Measurements from ENCODE around the gene KIZ. TPM values are rescaled to one million over a fixed set of nuclear protein-coding genes. Genes with fewer than 3 reads are reported as not detected.

KIZ gene
- total and polyA plus RNA-seq, 11 donors: 8.8 to 31.2 (median 23.6) TPM

DNA sequence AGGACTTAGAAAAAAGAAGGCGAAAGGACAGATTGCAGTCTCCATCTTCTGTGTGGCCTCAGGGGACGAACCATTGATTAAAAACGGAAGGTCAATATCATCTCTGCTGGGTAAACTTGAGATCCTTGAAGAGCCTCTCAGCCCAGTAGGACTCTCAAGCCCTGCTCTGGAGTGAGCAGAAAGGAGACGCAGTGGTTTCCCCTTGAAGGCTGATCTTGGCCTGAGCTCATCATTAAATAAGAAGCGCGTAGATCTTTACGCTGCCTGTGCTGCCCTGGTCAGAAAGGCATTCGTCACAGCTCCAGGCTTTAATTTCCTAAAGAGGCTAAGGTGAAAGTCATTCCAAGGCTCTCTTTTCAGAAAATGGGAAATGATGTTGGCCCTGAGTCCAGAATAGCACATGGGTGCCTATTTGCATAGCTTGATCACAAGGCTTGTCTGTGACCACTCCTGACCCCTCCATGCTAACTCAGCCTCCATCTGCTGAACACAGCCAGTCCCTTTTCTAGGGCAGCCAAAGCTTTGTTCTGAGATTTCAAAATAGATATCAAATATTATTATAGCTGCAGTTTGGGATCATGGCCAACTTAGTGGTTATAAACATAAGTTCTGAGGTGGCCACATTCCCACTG lies 148.0 kb downstream of the KIZ start:
- peaks cover 0 to 11% (median 0%) of the 10 kb centered on the region in 12 donors for H3K9me3 ChIP-seq
- intact Hi-C loops (cut with DNase I): no loop called here
- 84 to 90% (median 88%) methylated on average over 8 of the region's 8 CpGs for WGBS, 4 donors
- peaks cover 0 to 13% (median 0%) of the 10 kb centered on the region in 9 donors for H3K27me3 ChIP-seq
- TF ChIP-seq, protein P1, sequence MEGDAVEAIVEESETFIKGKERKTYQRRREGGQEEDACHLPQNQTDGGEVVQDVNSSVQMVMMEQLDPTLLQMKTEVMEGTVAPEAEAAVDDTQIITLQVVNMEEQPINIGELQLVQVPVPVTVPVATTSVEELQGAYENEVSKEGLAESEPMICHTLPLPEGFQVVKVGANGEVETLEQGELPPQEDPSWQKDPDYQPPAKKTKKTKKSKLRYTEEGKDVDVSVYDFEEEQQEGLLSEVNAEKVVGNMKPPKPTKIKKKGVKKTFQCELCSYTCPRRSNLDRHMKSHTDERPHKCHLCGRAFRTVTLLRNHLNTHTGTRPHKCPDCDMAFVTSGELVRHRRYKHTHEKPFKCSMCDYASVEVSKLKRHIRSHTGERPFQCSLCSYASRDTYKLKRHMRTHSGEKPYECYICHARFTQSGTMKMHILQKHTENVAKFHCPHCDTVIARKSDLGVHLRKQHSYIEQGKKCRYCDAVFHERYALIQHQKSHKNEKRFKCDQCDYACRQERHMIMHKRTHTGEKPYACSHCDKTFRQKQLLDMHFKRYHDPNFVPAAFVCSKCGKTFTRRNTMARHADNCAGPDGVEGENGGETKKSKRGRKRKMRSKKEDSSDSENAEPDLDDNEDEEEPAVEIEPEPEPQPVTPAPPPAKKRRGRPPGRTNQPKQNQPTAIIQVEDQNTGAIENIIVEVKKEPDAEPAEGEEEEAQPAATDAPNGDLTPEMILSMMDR (IDR thresholded peaks at IDR 0.05): no peak
- no peak for TF ChIP-seq POLR2A (IDR thresholded peaks at IDR 0.05)
- H3K4me3 ChIP-seq: no peak overlapping the region
- H3K27ac ChIP-seq: no peak overlapping the region
- ATAC-seq: no peak
- no peaks in the 10 kb centered on the region for H3K36me3 ChIP-seq
- no peaks in the 10 kb centered on the region for H3K4me1 ChIP-seq
- no peak for DNase-seq

DNA sequence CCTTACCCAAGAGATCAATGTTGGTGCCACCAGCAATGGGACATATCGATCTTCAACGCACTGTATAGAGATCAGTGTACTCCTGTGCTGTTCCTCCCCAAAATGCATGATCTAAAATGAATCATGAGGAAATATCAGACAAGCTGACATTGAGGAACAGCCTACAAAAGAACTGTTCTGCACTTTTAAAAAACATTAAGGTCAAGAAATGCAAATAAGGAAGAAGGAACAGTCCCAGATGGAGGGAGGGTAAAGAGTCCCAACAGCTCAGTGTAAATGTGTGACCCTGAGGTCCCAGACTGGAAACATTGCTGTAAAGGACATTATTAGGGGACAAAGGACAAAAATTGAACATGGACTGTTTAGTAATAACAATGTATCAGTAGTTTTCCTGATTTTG lies 152.9 kb downstream of the KIZ start:
- no peak for DNase-seq
- WGBS, 4 donors: 92 to 100% (median 96%) methylated on average over 2 of the region's 2 CpGs
- ATAC-seq: no peak

DNA sequence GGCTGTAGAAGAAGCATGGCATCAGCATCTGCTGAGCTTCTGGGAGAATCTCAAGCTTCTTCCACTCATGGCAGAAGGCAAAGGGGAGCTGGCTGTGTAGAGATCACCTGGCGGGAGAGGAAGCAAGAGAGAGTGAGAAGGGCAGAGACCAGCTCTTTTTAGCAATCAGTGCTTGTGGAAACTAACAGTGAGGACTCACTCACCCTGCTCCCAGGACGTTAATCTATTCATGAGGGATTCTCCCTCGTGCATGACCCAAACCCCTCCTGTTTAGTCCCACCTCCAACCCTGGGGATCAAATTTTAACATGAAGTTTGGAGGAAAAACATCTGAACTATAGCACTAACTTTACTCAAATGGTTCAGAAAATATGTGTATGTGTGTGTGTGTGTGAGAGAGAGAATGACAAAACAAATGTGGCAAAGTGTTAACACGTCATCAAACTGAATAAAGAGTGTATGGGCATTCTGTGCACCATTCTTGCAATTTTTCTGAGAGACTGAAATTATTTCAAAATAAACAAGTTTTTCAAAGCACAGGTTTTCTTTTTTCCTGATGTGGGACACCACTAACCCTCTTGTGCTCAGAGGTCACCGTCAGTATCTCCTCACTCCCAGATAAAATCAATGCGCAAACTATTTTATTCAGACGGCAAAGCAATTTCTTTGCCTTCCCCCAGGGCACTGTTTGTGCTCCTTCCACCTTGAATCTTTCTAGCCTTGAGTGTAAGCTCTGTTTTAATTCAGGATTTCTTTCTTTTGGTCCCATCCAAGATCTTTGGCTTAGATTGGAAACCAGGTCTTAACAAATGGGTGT lies 154.0 kb downstream of the KIZ start:
- H3K4me1 ChIP-seq: no peaks in the 10 kb centered on the region
- DNase-seq (no peak), ATAC-seq (no peak)
- no peaks in the 10 kb centered on the region for H3K27me3 ChIP-seq
- no peaks in the 10 kb centered on the region for H3K36me3 ChIP-seq
- TF ChIP-seq POLR2A (IDR thresholded peaks at IDR 0.05): no peak
- TF ChIP-seq, protein P1 (IDR thresholded peaks at IDR 0.05): no peak
- H3K27ac ChIP-seq: no peak overlapping the region
- intact Hi-C loops (cut with DNase I): no loop called here
- WGBS, 4 donors: 54 to 62% (median 58%) methylated on average over 7 of the region's 7 CpGs
- H3K4me3 ChIP-seq: no peak overlapping the region
- H3K9me3 ChIP-seq: no peaks in the 10 kb centered on the region

More for the DNA sequence above, 152.9 kb downstream of the KIZ start:
- H3K9me3 ChIP-seq: no peaks in the 10 kb centered on the region
- peaks cover 0 to 7% (median 0%) of the 10 kb centered on the region in 9 donors for H3K27me3 ChIP-seq
- no peak overlapping the region for H3K4me3 ChIP-seq
- H3K27ac ChIP-seq: no peak overlapping the region
- H3K4me1 ChIP-seq: no peaks in the 10 kb centered on the region
- intact Hi-C loops (cut with DNase I): no loop called here
- no peaks in the 10 kb centered on the region for H3K36me3 ChIP-seq
- TF ChIP-seq POLR2A (IDR thresholded peaks at IDR 0.05): no peak
- TF ChIP-seq, protein P1 (IDR thresholded peaks at IDR 0.05): no peak

GRCh38 chr20:21280522-21281016 lies 154.7 kb downstream of the KIZ start:
- Histone ChIP-seq H3K27me3 (no peaks in the 10 kb centered on the region), H3K27ac (no peak overlapping the region), H3K4me1 (no peaks in the 10 kb centered on the region), H3K36me3 (no peaks in the 10 kb centered on the region), H3K4me3 (no peak overlapping the region), H3K9me3 (no peaks in the 10 kb centered on the region)
- TF ChIP-seq, protein P1 (IDR thresholded peaks at IDR 0.05): no peak
- TF ChIP-seq POLR2A (IDR thresholded peaks at IDR 0.05): no peak
- DNase-seq: no peak
- intact Hi-C loops (cut with DNase I): no loop called here
- no peak for ATAC-seq
- 60 to 71% (median 63%) methylated on average over 3 of the region's 3 CpGs for WGBS, 4 donors

Data from heart left ventricle (tissue), 16 donors.